BLaER1 treated with 17β-estradiol and CSF1 and Interleukin-3, amounts not matched to agents 10 nM and 100 nM (cell line): ENCODE results near the gene LMOD3.

Source experiments
- H3K27ac ChIP-seq, 11 experiments: shearing (Covaris generic); formaldehyde crosslinking; 2 replicates each; pipeline ENCODE4 v1.8.1; 2022
- H3K27me3 ChIP-seq, 11 experiments: shearing (Covaris generic); formaldehyde crosslinking; 2 replicates each; pipeline ENCODE4 v1.8.1; 2022
- H3K36me3 ChIP-seq, 11 experiments: shearing (Covaris generic); formaldehyde crosslinking; 2 replicates each; pipeline ENCODE4 v1.8.1; 2022
- H3K4me1 ChIP-seq, 10 experiments: shearing (Covaris generic); formaldehyde crosslinking; 2 replicates each; pipeline ENCODE4 v1.8.1; 2022
- H3K4me2 ChIP-seq, 11 experiments: shearing (Covaris generic); formaldehyde crosslinking; 2 replicates each; pipeline ENCODE4 v1.8.1; 2022
- H3K4me3 ChIP-seq, 10 experiments: shearing (Covaris generic); formaldehyde crosslinking; 2 replicates each; pipeline ENCODE4 v1.8.1; 2022
- H3K9ac ChIP-seq, 11 experiments: shearing (Covaris generic); formaldehyde crosslinking; 2 replicates each; pipeline ENCODE4 v1.8.1; 2022
- H3K9me3 ChIP-seq, 11 experiments: shearing (Covaris generic); formaldehyde crosslinking; replicated peaks in 1 of 11; 2 replicates each; pipeline ENCODE4 v1.8.1; 2022
- H4K20me1 ChIP-seq, 11 experiments: shearing (Covaris generic); formaldehyde crosslinking; 2 replicates each; pipeline ENCODE4 v1.8.1; 2022
- Cebpa-rat ChIP-seq, 11 experiments: shearing (Covaris generic); IDR thresholded peaks; 2 replicates each; pipeline ENCODE4 v1.8.1; 2022

The LMOD3 gene

GRCh38 chr3:69105320-69105719, 17.1 kb downstream of the LMOD3 start:
- Histone ChIP-seq H3K27ac (peak overlapping the region in 10 of 11 experiments; percentile 28 to 92 (median 84); a peak in 19 of 22 replicates), H3K9me3 (no peaks in the 10 kb centered on the region), H3K9ac (peak overlapping the region in 6 of 11 experiments; percentile 55 to 75 (median 65); a peak in 11 of 22 replicates), H3K4me1 (peaks cover 16 to 46% (median 32%) of the 10 kb centered on the region in 10 experiments), H3K27me3 (no peaks in the 10 kb centered on the region), H3K4me3 (peak overlapping the region in 3 of 10 experiments; percentile 20 to 33 (median 21); a peak in 3 of 20 replicates), H3K4me2 (peak overlapping the region; percentile 13 to 75 (median 63); a peak in 18 of 22 replicates), H3K36me3 (peaks cover 38 to 68% (median 53%) of the 10 kb centered on the region in 11 experiments), H4K20me1 (peaks cover 0 to 56% (median 0%) of the 10 kb centered on the region in 11 experiments; a peak in 4 of 22 replicates)
- no peak for TF ChIP-seq Cebpa-rat (IDR thresholded peaks at IDR 0.05)

DNA sequence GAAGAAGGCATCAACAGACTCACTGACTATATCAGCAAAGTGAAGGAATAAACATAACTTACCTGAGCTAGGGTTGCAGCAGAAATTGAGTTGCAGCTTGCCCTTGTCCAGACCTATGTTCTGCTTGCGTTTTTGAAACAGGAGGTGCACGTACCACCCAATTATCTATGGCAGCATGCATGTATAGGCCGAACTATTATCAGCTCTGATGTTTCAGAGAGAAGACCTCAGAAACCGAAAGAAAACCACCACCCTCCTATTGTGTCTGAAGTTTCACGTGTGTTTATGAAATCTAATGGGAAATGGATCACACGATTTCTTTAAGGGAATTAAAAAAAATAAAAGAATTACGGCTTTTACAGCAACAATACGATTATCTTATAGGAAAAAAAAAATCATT, 17.8 kb downstream of the LMOD3 start:
- Histone ChIP-seq H3K27ac (peak overlapping the region in 10 of 11 experiments; percentile 28 to 92 (median 84); a peak in 19 of 22 replicates), H3K4me2 (peak overlapping the region in 7 of 11 experiments; percentile 22 to 75 (median 70); a peak in 14 of 22 replicates), H4K20me1 (peaks cover 0 to 63% (median 0%) of the 10 kb centered on the region in 11 experiments; a peak in 4 of 22 replicates), H3K4me1 (peaks cover 16 to 46% (median 32%) of the 10 kb centered on the region in 10 experiments), H3K27me3 (no peaks in the 10 kb centered on the region), H3K9ac (peak overlapping the region in 6 of 11 experiments; percentile 55 to 75 (median 65); a peak in 9 of 22 replicates), H3K36me3 (peaks cover 44 to 75% (median 60%) of the 10 kb centered on the region in 11 experiments), H3K4me3 (no peak overlapping the region), H3K9me3 (no peaks in the 10 kb centered on the region)
- TF ChIP-seq Cebpa-rat (IDR thresholded peaks at IDR 0.05): no peak

- H3K4me2 ChIP-seq: peak overlapping the region in 2 of 11 experiments; percentile 66 to 70; a peak in 1 of 22 replicates
- no peak overlapping the region for H3K4me3 ChIP-seq
- H3K27me3 ChIP-seq: no peaks in the 10 kb centered on the region
- H4K20me1 ChIP-seq: peaks cover 0 to 76% (median 0%) of the 10 kb centered on the region in 11 experiments; a peak in 4 of 22 replicates
- no peak for TF ChIP-seq Cebpa-rat (IDR thresholded peaks at IDR 0.05)
- no peaks in the 10 kb centered on the region for H3K9me3 ChIP-seq
- peaks cover 44 to 86% (median 65%) of the 10 kb centered on the region in 11 experiments for H3K36me3 ChIP-seq
- peak overlapping the region in 2 of 11 experiments; percentile 85 to 88; a peak in 2 of 22 replicates for H3K27ac ChIP-seq
- H3K9ac ChIP-seq: no peak overlapping the region
- H3K4me1 ChIP-seq: peaks cover 16 to 51% (median 36%) of the 10 kb centered on the region in 10 experiments
Measured at GRCh38 chr3:69103123-69103522, 19.3 kb downstream of the LMOD3 start.

- no peaks in the 10 kb centered on the region for H3K27me3 ChIP-seq
- peaks cover 44 to 94% (median 66%) of the 10 kb centered on the region in 11 experiments for H3K36me3 ChIP-seq
- H3K4me1 ChIP-seq: peaks cover 16 to 57% (median 43%) of the 10 kb centered on the region in 10 experiments
- no peak overlapping the region for H3K4me3 ChIP-seq
- H3K9me3 ChIP-seq: no peaks in the 10 kb centered on the region
- no peak overlapping the region for H3K4me2 ChIP-seq
- peaks cover 0 to 83% (median 0%) of the 10 kb centered on the region in 11 experiments; a peak in 6 of 22 replicates for H4K20me1 ChIP-seq
- peak overlapping the region in 5 of 11 experiments; percentile 8 to 88 (median 23); a peak in 2 of 22 replicates for H3K27ac ChIP-seq
- no peak overlapping the region for H3K9ac ChIP-seq
- no peak for TF ChIP-seq Cebpa-rat (IDR thresholded peaks at IDR 0.05)
Measured at GRCh38 chr3:69102384-69102783, 20.0 kb downstream of the LMOD3 start.

GRCh38 chr3:69099576-69099975, 22.8 kb downstream of the LMOD3 start:
- Histone ChIP-seq H3K9me3 (no peaks in the 10 kb centered on the region), H4K20me1 (peaks cover 0 to 98% (median 0%) of the 10 kb centered on the region in 11 experiments; a peak in 6 of 22 replicates), H3K36me3 (peaks cover 42 to 82% (median 60%) of the 10 kb centered on the region in 11 experiments), H3K27ac (no peak overlapping the region), H3K9ac (no peak overlapping the region), H3K4me1 (peaks cover 17 to 57% (median 47%) of the 10 kb centered on the region in 10 experiments), H3K4me2 (no peak overlapping the region), H3K27me3 (no peaks in the 10 kb centered on the region), H3K4me3 (no peak overlapping the region)
- TF ChIP-seq Cebpa-rat (IDR thresholded peaks at IDR 0.05): no peak

DNA sequence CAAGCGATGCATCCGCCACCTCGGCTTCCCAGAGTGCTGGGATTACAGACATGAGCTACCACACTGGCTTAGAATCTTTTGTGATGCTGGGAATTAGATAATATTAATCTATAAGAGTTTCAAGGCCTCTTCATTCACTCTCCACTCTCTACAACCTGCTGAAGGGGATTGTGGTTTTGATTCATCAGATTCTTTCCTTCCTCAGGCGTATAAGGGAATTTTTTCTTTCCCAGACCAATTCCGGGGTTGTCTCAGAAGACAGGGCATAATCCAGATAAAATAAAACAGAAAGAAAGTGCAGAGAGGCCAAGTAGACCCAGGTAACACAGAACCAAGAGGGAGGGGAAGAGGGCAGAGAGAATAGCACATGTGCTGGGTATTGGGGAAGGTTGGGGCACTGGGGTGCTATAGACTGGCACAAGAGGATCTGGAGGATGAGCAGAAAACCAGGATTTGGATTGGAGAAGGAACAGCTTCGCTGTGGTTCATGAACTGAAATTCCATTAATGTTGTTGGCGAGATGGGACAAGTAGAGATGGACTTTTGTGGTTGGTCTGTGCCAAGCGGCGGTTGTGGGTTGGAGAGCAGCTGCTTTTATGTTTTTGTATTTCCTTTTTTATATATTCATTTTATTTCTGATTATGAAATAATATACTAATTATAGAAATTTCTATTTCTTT, 24.8 kb downstream of the LMOD3 start:
- H4K20me1 ChIP-seq: peaks cover 0 to 97% (median 0%) of the 10 kb centered on the region in 11 experiments; a peak in 6 of 22 replicates
- 0 out of 22 replicates have a peak, but pooled peaks of 1 of the 11 experiments have one; percentile 15 for TF ChIP-seq Cebpa-rat (IDR thresholded peaks at IDR 0.05)
- peak overlapping the region in 8 of 11 experiments; percentile 0 to 99 (median 95); a peak in 15 of 22 replicates for H3K4me2 ChIP-seq
- H3K27me3 ChIP-seq: no peaks in the 10 kb centered on the region
- H3K4me3 ChIP-seq: no peak overlapping the region
- peaks cover 22 to 67% (median 40%) of the 10 kb centered on the region in 11 experiments for H3K36me3 ChIP-seq
- H3K27ac ChIP-seq: peak overlapping the region in 3 of 11 experiments; percentile 6 to 32 (median 14); a peak in 3 of 22 replicates
- H3K4me1 ChIP-seq: peaks cover 37 to 61% (median 53%) of the 10 kb centered on the region in 10 experiments
- no peak overlapping the region for H3K9ac ChIP-seq
- H3K9me3 ChIP-seq: no peaks in the 10 kb centered on the region

- TF ChIP-seq Cebpa-rat (IDR thresholded peaks at IDR 0.05): no peak
- Histone ChIP-seq H3K27me3 (no peaks in the 10 kb centered on the region), H4K20me1 (peaks cover 0 to 97% (median 0%) of the 10 kb centered on the region in 11 experiments; a peak in 5 of 22 replicates), H3K27ac (peak overlapping the region in 9 of 11 experiments; percentile 35 to 89 (median 87); a peak in 15 of 22 replicates), H3K9me3 (no peaks in the 10 kb centered on the region), H3K4me1 (peaks cover 50 to 74% (median 63%) of the 10 kb centered on the region in 10 experiments), H3K9ac (peak overlapping the region in 5 of 11 experiments; percentile 57 to 79 (median 69); a peak in 5 of 22 replicates), H3K36me3 (peaks cover 9 to 54% (median 28%) of the 10 kb centered on the region in 11 experiments; a peak in 21 of 22 replicates), H3K4me3 (no peak overlapping the region), H3K4me2 (peak overlapping the region; percentile 47 to 99 (median 92); a peak in 21 of 22 replicates)
Measured at GRCh38 chr3:69096299-69096698, 26.1 kb downstream of the LMOD3 start.

- H3K9me3 ChIP-seq: no peaks in the 10 kb centered on the region
- H3K4me2 ChIP-seq: peak overlapping the region; percentile 47 to 99 (median 92)
- H3K36me3 ChIP-seq: peaks cover 12 to 52% (median 24%) of the 10 kb centered on the region in 11 experiments; a peak in 21 of 22 replicates
- H3K27me3 ChIP-seq: no peaks in the 10 kb centered on the region
- peaks cover 56 to 81% (median 70%) of the 10 kb centered on the region in 10 experiments for H3K4me1 ChIP-seq
- peak overlapping the region in 2 of 10 experiments; percentile 11 to 12; a peak in 1 of 20 replicates for H3K4me3 ChIP-seq
- no peak for TF ChIP-seq Cebpa-rat (IDR thresholded peaks at IDR 0.05)
- H3K9ac ChIP-seq: peak overlapping the region in 7 of 11 experiments; percentile 20 to 79 (median 69); a peak in 10 of 22 replicates
- H4K20me1 ChIP-seq: peaks cover 0 to 97% (median 0%) of the 10 kb centered on the region in 11 experiments; a peak in 5 of 22 replicates
- peak overlapping the region in 10 of 11 experiments; percentile 6 to 89 (median 87); a peak in 19 of 22 replicates for H3K27ac ChIP-seq
Measured at GRCh38 chr3:69095636-69096035, 26.8 kb downstream of the LMOD3 start.
